HS-27A (cell line): ENCODE results near the gene EMILIN2.

ENCODE experiments used
- DNase-seq: peaks from one replicate; pipeline ENCODE4 v3.0.0-alpha.2; 2012; ENCODE audit warnings: low read depth, missing footprints

EMILIN2 gene

GRCh38 chr18:2956056-2956455 lies 109.2 kb downstream of the EMILIN2 start:
- no peak for DNase-seq

DNA sequence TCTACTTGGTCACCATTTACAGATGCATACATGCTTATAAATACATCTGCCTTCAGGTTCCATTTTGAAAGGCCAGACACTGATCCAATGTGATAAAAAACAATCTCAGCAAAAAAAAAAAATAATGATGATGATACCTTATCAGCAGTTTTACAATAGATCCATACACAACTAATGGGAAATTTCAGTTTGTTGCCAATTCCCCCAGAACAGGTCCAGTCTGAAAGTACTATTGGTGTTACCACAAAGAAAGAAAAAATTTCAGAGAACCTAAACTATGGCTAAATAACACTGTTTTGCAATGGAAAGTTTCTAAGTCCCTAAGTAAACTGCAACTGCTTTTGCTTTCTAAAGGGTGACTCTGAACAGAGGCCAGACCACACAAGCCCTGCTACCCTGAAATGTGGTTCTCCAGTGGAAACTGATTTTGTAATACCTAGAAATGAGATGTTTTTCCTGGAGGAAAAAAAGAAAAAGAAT lies 112.1 kb downstream of the EMILIN2 start:
- DNase-seq: no peak

DNA sequence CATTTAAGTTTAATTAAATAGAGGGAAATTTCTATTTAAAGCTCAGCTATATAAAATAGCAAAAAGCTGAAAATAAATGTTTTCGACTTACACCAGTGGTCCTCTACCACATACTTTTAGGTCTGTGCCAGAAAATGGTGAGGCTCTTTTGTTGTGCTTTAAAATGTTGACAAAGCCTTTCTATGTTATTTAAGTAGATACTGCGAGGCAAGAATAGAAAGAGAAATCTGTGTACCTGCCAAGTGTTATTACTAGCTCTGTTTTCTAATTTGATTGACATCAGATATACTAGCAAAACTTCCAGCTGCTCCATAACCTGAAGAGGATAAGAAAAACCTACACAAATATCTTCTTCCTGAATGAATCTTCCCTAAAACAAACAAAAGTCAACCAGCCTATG lies 112.5 kb downstream of the EMILIN2 start:
- DNase-seq: no peak

GRCh38 chr18:2960983-2961696 lies 114.3 kb downstream of the EMILIN2 start:
- DNase-seq: no peak

DNA sequence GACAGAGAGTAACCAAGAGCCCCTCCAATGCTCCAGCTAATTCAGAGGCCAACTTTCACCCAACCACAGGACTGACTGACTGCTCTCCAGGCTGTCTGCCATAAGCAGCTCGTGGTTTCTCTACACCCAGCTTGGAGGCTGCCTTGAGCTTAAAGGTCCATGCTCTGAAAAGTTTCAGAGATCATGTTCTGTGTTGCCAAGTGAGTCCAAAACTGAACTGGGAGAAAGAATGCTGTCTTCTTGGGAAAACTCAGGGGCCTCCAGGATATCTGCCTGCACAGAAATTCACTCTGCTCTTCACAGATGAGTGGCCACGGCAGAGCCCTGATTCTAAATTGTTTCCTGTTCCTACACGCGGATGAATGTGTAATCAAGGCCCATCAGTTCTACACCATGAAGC lies 115.0 kb downstream of the EMILIN2 start:
- no peak for DNase-seq

DNA sequence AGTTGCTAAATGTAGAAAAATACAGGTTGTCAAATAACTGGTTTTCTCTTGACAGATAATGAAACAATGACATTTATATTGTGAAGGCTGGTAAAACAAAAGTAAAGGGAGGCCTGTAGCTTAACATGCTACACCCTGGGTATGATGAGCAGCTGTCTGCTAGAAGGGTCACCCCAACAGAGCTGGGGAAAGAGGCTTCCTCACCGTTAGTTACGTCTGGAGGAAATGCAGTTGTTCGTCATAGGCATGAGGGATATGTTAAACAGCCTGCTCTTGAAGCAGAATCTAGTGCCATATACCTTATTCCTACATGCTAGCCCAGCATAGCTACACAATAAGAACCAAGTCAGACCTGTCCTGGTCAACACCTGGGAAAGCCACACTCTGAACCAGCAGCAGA lies 116.2 kb downstream of the EMILIN2 start:
- DNase-seq: no peak

DNA sequence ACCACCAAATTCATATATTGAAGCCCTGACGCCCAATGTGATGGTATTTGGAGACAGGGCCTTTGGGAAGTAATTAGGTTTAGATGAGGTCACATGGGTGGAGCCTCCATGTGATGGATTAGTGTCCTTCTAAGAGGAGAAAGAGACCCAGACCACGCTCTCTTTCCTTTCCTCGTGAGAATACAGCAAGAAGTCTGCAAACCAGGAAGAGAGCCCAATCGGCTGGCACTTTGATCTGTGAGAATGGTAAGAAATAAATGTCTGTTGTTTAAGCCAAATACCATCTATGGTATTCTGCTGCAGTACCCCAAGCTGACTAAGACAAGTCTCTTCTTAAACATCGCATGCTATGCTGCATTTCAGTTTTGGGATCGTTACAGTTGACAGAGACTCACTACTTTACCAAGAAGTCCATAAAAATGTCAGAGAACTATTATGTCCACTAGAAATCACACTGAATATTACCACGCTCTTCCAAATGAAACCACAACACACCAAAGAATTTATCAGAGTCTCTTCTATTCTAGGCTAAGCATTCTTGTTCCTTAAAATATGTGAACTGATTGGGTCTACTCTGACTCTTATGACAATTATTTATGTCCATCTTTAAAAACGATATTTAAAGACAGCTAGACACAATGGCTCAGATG lies 117.7 kb downstream of the EMILIN2 start:
- no peak for DNase-seq
